Activated CD8-positive, alpha-beta T cell treated with anti-CD3 and anti-CD28 coated beads for 36 hours (primary cell): ENCODE data around the gene GPR55. TPM values are rescaled to one million over a fixed set of nuclear protein-coding genes. Genes with fewer than 3 reads are reported as not detected.

ENCODE experiments used
- ATAC-seq: fragments of 200-7000 bp; cut with Tn5 transposase; one replicate; pipeline ENCODE4 v1.10.0; 2021; ENCODE audit warnings: mild to moderate bottlenecking, moderate library complexity
- CTCF ChIA-PET: fragments of 350-600 bp; sonication (Branson Sonifier 250); formaldehyde crosslinking; loops from one replicate; lab custom pipeline; 2021; ENCODE audit warnings: antibody characterized with exemption; lab: Charles Lee
- POLR2A ChIA-PET: fragments of 350-600 bp; sonication (Branson Sonifier 250); formaldehyde crosslinking; loops from one replicate; lab custom pipeline; 2021; ENCODE audit warnings: antibody characterized with exemption; lab: Charles Lee
- DNase-seq: peaks from one replicate; pipeline ENCODE4 v3.0.0-alpha.2; 2020
- H3K27ac Mint-ChIP-seq: one replicate; pipeline ENCODE4 v1.8.0; 2021; ENCODE audit warnings: mild to moderate bottlenecking, mixed read lengths
- H3K27me3 Mint-ChIP-seq: one replicate; pipeline ENCODE4 v1.8.0; 2021; ENCODE audit warnings: mixed read lengths
- H3K36me3 Mint-ChIP-seq: one replicate; pipeline ENCODE4 v1.8.0; 2021; ENCODE audit warnings: low read depth, mixed read lengths
- H3K4me1 Mint-ChIP-seq: one replicate; pipeline ENCODE4 v1.8.0; 2021; ENCODE audit warnings: low read depth, mixed read lengths
- H3K4me3 Mint-ChIP-seq: one replicate; pipeline ENCODE4 v1.8.0; 2021; ENCODE audit warnings: mild to moderate bottlenecking, moderate library complexity, mixed read lengths
- H3K9me3 Mint-ChIP-seq: one replicate; pipeline ENCODE4 v1.8.0; 2021; ENCODE audit warnings: mixed read lengths
- CTCF ChIP-seq: fragments of 200-600 bp; IDR thresholded peaks from one replicate; pipeline ENCODE4 v1.8.0; 2022; ENCODE audit warnings: antibody characterized with exemption, mild to moderate bottlenecking
- intact Hi-C: fragments of 100-400 bp; cut with micrococcal nuclease; formaldehyde crosslinking; loops from one replicate; pipeline ENCODE4 v1.10.0; 2022
- total RNA-seq, 2 experiments: library from RNA; stranded (reverse); gene quantifications; one replicate each; pipeline ENCODE4 v1.2.3, GENCODE V29; 2021

The GPR55 gene
- total RNA-seq, 2 experiments from 2014 or later = 5.0 to 5.3 TPM

- POLR2A ChIA-PET = interaction anchor here (0.8 to 1.7 kb wide), 4 partner anchors 11 to 34 kb away, joined by 3 to 6 read pairs (median 5); no protein-coding TSS in a partner anchor
- CTCF ChIA-PET = interaction anchor here (1.3 to 2.7 kb wide), 2 partner anchors 10 to 13 kb away, joined by 3 to 7 read pairs; no protein-coding TSS in a partner anchor
- Mint-ChIP-seq H3K4me1 (peaks cover 36% of the 10 kb centered on the region), H3K9me3 (no peaks in the 10 kb centered on the region), H3K27me3 (peaks cover 26% of the 10 kb centered on the region), H3K4me3 (no peak overlapping the region), H3K27ac (no peak overlapping the region), H3K36me3 (peaks cover 5% of the 10 kb centered on the region)
- DNase-seq (no peak), ATAC-seq (no peak)
- intact Hi-C loops = no loop called here
- no peak for TF ChIP-seq CTCF
Observed at GRCh38 chr2:230960026-230960425, 35.0 kb upstream of the GPR55 start.

- intact Hi-C loops = no loop called here
- H3K27me3 Mint-ChIP-seq = peaks cover 27% of the 10 kb centered on the region
Observed at GRCh38 chr2:230958820-230959756, 34.0 kb upstream of the GPR55 start.

GRCh38 chr2:230957756-230958391 is 32.8 kb upstream of the GPR55 start:
- H3K4me3 Mint-ChIP-seq = peak overlapping the region; percentile 84
- POLR2A ChIA-PET = interaction anchor here (1.0 to 3.1 kb wide), 4 partner anchors 10 to 32 kb away, joined by 3 to 15 read pairs (median 4); no protein-coding TSS in a partner anchor
- no peaks in the 10 kb centered on the region for H3K9me3 Mint-ChIP-seq
- H3K36me3 Mint-ChIP-seq = no peaks in the 10 kb centered on the region
- DNase-seq (no peak), ATAC-seq (no peak)
- CTCF ChIA-PET = interaction anchor here (0.6 to 4.2 kb wide), 5 partner anchors 27 to 56 kb away, joined by 3 to 16 read pairs (median 6); no protein-coding TSS in a partner anchor
- intact Hi-C loops = no loop called here
- H3K27ac Mint-ChIP-seq = peak overlapping the region; percentile 96
- H3K4me1 Mint-ChIP-seq = peaks cover 46% of the 10 kb centered on the region
- peaks cover 28% of the 10 kb centered on the region for H3K27me3 Mint-ChIP-seq
- no peak for TF ChIP-seq CTCF

More at GRCh38 chr2:230958820-230959756, 34.0 kb upstream of the GPR55 start:
- Mint-ChIP-seq H3K27ac (peak overlapping the region; percentile 47), H3K36me3 (peaks cover 5% of the 10 kb centered on the region), H3K4me3 (peak overlapping the region; percentile 64), H3K4me1 (peaks cover 42% of the 10 kb centered on the region), H3K9me3 (no peaks in the 10 kb centered on the region)
- no peak for TF ChIP-seq CTCF
- ATAC-seq (no peak), DNase-seq (no peak)
- POLR2A ChIA-PET = interaction anchor here (0.6 to 1.7 kb wide), 6 partner anchors 12 to 96 kb away, joined by 3 to 6 read pairs (median 5); partner anchors contain the start of gene GPR55
- CTCF ChIA-PET = interaction anchor here (0.8 to 2.7 kb wide), 7 partner anchors 9 to 94 kb away, joined by 3 to 7 read pairs (median 4); no protein-coding TSS in a partner anchor

- H3K4me1 Mint-ChIP-seq = peaks cover 45% of the 10 kb centered on the region
- H3K27me3 Mint-ChIP-seq = peaks cover 25% of the 10 kb centered on the region
- POLR2A ChIA-PET = interaction anchor here (1.0 to 3.1 kb wide), 6 partner anchors 9 to 32 kb away, joined by 3 to 15 read pairs (median 4); partner anchors contain the start of gene GPR55
- ATAC-seq (peak; percentile 91), DNase-seq (peak; percentile 78)
- H3K4me3 Mint-ChIP-seq = peak overlapping the region; percentile 84
- H3K9me3 Mint-ChIP-seq = no peaks in the 10 kb centered on the region
- CTCF ChIA-PET = interaction anchor here (0.6 to 4.2 kb wide), 7 partner anchors 28 to 55 kb away, joined by 3 to 16 read pairs (median 4); partner anchors contain the start of gene GPR55
- no peak for TF ChIP-seq CTCF
- H3K36me3 Mint-ChIP-seq = no peaks in the 10 kb centered on the region
- intact Hi-C loops = no loop called here
- peak overlapping the region; percentile 96 for H3K27ac Mint-ChIP-seq
Observed at GRCh38 chr2:230956827-230957755, 32.0 kb upstream of the GPR55 start.
